ENCODE results near the gene PLP2. TPM values are rescaled to one million over a fixed set of nuclear protein-coding genes. Genes with fewer than 3 reads are reported as not detected.

The PLP2 gene
- total and polyA plus RNA-seq, 2 of the 13 experiments (the other 11 are each of a cell fraction or from before 2014, with no cell fraction given): 0.40 to 3.6 TPM

DNA sequence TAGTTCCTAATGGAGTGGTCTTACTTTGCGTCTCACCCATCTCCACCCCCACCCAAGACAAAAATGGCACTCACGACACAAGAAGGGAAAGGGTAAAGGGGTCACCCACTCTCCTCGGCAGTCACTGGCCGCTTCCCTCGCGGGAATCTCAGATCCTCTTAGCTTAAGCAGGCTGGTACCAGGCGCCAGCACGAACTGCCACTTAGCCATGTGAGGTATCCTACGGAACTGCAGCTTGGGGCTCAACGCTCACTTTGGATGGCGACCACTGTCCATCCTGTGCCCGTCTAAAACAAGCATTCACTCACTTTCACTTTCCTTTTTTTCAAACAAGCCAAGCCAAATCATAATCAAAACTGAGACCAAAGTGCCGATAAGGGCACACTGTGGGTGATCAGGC, 23.8 kb upstream of the PLP2 start:
- in situ Hi-C loops (cut with HindIII; ENCODE audit: extremely low pct_ligation_motif_present, low pct_unique_long_range_greater_than_20kb) (no loop called here), intact Hi-C loops (cut with micrococcal nuclease; ENCODE audit: unreplicated experiment) (no loop called here)
- Histone ChIP-seq H3K27ac (ENCODE audit: extremely low read length, insufficient read depth, low read length) (no peak overlapping the region), H3K9ac (ENCODE audit: insufficient read depth, low read depth, low read length) (no peak overlapping the region), H3K27me3 (ENCODE audit: control insufficient read depth in 1 of 2, insufficient read depth in 2 of 2, low read length in 2 of 2) (no peaks in the 10 kb centered on the region), H3K4me2 (ENCODE audit: low read depth, low read length) (no peak overlapping the region), H3K9me3 (ENCODE audit: low read length) (no peaks in the 10 kb centered on the region), H4K20me1 (ENCODE audit: insufficient read depth, low read length) (no peaks in the 10 kb centered on the region), H3K36me3 (replicated peaks in 1 of 2; ENCODE audit: control insufficient read depth in 1 of 2, insufficient read depth in 2 of 2, low read length in 2 of 2) (no peaks in the 10 kb centered on the region), H3K4me3 (replicated peaks in 1 of 3; ENCODE audit: insufficient read depth in 1 of 3, low read depth in 2 of 3, low read length in 3 of 3) (no peak overlapping the region), H3K79me2 (ENCODE audit: insufficient read depth, low read length) (no peaks in the 10 kb centered on the region), H2AFZ (ENCODE audit: low read length) (no peak overlapping the region), H3K4me1 (ENCODE audit: insufficient read depth, low read length) (peaks cover 25% of the 10 kb centered on the region)
- ATAC-seq (no peak), FAIRE-seq (no peak), DNase-seq (ENCODE audit: low spot score) (no peak)
- TF ChIP-seq, protein P1, sequence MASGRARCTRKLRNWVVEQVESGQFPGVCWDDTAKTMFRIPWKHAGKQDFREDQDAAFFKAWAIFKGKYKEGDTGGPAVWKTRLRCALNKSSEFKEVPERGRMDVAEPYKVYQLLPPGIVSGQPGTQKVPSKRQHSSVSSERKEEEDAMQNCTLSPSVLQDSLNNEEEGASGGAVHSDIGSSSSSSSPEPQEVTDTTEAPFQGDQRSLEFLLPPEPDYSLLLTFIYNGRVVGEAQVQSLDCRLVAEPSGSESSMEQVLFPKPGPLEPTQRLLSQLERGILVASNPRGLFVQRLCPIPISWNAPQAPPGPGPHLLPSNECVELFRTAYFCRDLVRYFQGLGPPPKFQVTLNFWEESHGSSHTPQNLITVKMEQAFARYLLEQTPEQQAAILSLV (CRISPR knock-in tag; IDR thresholded peaks at IDR 0.05; ENCODE audit: borderline replicate concordance): no peak
- TF ChIP-seq ARNT (IDR thresholded peaks at IDR 0.05) (no peak), FOXK1 (CRISPR knock-in tag; IDR thresholded peaks at IDR 0.05; ENCODE audit: borderline replicate concordance, low read depth) (no peak), SRY (CRISPR knock-in tag; IDR thresholded peaks at IDR 0.05) (no peak), IKZF1 (IDR thresholded peaks at IDR 0.05) (no peak)
- TF ChIP-seq, protein P2, sequence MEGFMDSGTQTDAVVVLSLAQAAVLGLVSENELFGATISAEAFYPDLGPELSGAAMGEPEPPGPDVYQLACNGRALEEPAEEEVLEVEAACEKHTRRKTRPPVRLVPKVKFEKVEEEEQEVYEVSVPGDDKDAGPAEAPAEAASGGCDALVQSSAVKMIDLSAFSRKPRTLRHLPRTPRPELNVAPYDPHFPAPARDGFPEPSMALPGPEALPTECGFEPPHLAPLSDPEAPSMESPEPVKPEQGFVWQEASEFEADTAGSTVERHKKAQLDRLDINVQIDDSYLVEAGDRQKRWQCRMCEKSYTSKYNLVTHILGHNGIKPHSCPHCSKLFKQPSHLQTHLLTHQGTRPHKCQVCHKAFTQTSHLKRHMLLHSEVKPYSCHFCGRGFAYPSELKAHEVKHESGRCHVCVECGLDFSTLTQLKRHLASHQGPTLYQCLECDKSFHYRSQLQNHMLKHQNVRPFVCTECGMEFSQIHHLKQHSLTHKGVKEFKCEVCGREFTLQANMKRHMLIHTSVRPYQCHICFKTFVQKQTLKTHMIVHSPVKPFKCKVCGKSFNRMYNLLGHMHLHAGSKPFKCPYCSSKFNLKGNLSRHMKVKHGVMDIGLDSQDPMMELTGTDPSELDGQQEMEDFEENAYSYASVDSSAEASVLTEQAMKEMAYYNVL (CRISPR knock-in tag; IDR thresholded peaks at IDR 0.05; ENCODE audit: borderline replicate concordance): no peak
- ChIA-PET CTCF (ENCODE audit: low intra/inter-chr PET ratio, low total read pairs) (no interaction called here), POLR2A (no interaction called here)
- 99% methylated on average over 13 of the region's 13 CpGs for WGBS (ENCODE audit: low lambda C conversion rate)
- no TSS peak for BruUV-seq (replicated peaks)
